H4 (cell line): Measurements from ENCODE around the gene ACKR4. TPM values are rescaled to one million over a fixed set of nuclear protein-coding genes. Genes with fewer than 3 reads are reported as not detected.
"Not testable (repeated sequence)": the region's sequence is repeated elsewhere in the genome, so short reads cannot be mapped to it uniquely, and the experiment has no call there.

Source experiments
- DNase-seq: peaks from one replicate; pipeline ENCODE4 v3.0.0-alpha.2; 2015; ENCODE audit warnings: low spot score
- total RNA-seq: library from RNA; depleted of rRNA; stranded (reverse); fragments of >200 nt; shearing (Covaris generic); gene quantifications from 2 replicates; pipeline ENCODE4 v1.2.3, GENCODE V29; 2014; rRNA removed

The ACKR4 gene
- total RNA-seq, result not detected in 2 replicates

DNA sequence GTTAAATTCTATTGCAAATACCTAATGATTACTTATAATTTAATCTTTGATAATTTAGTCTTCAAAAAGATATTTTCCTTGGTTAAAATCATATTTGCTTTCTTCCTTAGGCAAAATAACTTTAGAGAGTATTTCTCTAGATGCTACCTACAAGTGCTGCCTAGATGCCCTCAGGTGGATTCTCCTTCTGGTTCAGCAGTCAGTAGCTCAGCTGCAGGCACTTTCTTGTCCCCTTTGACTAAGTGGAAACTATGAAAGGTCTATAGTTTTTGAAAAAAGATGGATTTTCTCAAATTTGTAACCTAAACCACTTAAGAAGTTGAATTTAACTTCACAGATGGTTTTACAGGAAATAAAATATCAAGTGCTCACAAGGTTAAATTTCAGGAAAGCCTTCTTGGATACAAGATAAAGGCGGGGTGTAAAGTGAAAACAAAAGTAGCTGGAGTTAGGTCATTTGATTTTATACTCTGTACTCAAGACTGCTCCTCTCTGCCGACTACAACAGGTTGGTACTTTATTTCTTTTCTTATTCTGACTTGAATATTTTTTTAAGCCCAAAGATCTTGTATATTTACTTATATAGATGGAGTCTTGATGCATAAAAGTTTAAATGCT, at the start of gene ACKR4:
Gene ACKR4 (plus strand): TSS at position 455 of the 618 bp plus-strand sequence. CDS start 3,128 bp downstream, outside the sequence.
- DNase-seq, result no peak

DNA sequence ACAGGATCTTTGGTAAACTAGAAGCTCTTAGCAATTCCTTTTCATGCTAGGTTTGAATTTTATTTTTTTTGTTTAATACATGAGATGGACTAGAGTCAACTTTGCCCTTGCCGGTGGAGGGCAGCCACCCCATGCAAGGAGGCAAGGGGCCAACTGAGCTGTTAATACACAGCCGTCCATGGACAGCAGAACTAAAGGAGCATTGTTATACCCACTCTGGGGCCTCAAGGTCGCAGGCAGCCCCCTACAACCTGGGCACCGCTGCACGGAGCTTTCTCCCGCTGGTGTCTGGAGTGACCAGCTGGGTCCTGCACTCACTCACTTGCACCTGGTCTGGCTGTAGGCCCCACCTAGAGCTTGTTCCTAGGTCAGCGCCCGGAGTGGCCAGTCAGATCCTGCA, 47.9 kb upstream of the ACKR4 start:
- DNase-seq, result no peak

DNA sequence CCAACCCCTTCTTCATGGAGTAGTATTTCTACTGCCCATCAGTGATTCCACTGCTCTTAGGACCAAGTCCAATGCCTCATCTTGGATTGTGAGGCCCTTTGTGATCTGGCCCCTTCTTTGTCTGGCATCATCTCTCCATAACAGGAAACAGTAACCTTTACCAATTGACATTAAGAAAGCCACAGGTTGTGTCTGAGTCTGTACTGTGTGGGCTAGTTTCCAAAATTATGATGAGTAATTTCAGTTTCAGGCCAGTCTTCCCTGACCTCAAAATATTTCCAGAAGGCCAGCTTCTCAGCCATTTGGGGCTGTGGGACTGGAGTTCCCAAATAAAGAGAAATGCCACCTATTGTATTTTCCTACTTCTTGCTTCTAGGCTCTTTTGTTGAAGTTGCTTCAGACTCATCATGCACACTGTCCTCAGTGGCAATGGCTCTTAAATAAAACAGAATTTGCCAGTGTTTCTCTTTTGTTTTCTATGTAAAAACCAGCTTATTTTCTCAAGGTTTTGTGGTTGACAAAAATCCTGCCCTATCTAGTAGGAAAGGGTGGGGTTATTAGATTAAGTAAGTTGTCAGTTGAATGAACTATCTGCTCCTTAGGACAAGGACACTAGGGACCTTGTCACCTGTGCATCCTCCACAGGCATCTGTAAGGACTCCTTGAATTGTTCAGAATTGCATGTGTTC, 47.0 kb upstream of the ACKR4 start:
- no peak for DNase-seq

DNA sequence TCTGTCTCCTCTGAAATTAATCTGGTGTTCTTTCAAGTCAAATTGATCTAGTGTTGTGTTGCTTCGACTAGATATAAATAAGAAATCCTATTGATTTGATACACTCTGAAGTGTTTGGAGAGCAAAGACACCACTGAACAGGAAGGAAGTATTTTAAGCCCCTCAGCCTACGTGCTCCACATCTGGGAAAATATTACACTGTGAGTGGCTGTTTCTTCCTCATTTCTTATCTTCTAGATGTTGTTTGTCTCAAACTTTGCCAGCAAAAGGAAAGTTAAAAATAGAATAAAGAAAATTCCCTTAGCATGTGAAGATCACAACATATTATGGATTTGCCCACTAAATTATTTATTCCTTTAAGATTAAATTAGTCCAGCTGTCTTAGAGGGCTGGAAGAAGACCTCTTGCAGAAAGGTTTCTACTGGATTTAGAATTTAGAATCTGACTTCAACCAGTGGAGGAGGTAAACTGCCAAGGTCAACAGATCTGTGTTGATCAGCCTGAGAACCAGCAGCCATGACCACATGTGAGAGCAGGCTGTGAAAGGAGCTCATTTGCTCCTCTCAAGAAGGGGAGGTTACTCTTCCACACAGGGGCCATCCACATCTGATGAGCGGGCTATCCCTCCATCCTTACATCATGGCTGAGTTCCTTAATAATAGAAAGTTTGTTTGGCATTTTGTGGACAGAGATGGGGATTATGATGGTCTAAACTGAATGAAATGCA, 46.3 kb upstream of the ACKR4 start:
- no peak for DNase-seq

DNA sequence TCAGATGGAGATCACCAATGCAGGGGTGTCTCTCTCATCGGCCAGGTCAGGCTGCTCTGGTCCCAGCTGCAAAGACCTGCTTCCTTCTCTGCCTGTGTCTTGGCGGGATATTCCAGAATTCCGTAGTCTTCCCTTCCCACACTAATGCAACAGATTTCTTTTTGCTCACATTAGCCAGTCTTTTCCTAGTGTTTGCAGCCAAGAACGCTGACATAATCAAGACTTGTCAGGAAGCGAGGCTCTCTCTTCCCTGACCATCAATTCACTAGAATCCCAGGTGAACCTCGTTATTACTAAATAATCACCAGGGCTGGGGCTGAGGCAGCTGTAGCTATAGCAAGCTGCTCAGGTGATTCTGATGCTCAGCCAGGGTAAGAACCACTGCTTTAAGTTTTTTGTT, 43.2 kb upstream of the ACKR4 start:
- DNase-seq, result no peak

DNA sequence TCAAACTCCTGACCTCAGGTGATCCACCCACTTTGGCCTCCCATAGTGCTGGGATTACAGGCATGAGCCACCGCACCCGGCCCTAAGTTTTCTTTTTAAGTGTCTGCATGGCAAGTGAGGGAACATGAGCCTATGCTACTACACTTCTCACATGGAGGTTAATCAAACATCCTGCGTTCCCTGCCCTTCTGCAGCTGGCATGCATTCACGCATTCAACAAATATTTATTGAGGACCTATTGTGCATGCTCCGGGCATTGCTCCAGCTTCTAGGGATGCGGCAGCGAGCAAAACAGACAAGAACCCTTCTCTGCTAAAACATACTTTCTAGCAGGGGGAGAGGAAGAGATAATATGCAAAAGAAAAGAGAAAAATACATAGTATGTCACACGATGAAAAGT, 42.6 kb upstream of the ACKR4 start:
- no peak for DNase-seq

DNA sequence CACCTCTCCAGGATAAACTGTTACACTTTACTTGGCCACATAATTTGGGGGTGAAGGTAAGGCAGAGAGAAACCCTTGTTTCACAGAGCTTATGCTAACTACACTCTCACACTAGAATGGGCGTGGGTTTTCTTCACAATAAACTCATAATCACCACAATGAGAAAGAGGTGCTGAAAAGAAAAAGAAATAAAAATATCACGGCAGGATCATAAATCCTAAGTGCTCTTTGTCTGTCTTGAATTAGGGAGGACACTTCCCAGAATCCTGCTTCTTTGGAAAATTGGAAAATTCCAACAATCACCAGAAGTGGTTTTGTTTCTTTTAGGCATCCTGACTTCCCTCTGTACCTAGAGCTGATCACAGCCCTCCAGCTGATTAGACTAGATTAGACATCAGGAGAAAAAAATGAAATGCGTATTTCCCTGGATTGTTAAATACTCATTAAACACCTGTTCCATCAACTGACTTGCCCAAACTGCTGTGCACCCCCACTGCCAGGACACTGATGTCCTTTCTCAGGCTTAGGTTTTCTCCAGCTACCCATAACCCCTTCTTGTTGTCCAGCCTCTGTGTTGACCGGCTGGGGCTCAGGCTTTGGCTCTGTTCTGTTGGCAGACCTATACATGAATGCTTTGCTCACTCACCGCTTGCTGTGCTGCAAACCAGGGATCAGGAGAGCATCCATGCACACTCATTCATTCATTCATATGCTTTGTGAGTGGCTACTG, 41.6 kb upstream of the ACKR4 start:
- no peak for DNase-seq

DNA sequence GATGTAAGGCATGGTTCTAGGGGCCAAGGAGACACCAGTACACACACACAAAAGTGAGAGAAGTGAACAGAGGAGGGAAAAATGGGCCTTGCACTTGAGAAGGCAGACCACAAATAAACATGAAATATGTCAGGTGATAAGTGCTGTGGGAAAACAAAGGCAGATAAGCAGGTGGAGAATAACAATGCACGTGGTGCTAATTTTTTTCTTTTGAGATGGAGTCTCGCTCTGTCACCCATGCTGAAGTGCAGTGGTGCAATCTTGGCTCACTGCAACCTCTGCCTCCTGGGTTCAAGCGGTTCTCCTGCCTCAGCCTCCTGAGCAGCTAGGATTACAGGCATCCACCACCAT, 41.1 kb upstream of the ACKR4 start:
- not testable (repeated sequence) for DNase-seq

DNA sequence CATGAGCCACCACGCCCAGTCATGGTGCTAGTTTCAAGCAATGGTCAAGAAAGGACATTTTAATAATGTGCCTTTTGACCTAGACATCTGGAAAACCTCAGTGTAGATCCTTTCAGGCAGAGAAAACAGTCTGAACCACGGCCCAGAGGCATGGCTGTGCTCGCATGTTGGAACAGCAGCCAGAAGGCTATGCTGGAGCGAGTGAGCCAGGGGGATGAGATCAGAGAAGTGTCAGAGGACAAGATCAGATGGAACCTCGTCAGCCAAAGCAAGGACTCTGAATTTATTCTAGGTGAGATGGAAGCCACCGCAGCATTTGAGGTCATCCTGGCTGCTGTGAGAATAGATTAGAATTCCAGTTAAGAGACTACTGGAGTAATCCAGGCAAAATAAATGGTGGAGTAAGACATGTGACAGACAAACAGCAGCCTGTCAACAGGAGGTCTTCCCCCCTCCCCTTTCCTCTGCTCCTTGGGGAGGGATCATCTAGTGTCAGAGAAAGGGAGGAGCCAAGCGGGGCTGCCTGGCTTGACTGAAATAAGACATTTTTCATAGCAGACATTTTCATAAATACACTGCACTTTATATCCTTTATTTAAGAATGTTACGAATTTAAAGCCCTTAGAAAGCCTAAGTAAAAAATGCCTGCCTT, 40.4 kb upstream of the ACKR4 start:
- no peak for DNase-seq

DNA sequence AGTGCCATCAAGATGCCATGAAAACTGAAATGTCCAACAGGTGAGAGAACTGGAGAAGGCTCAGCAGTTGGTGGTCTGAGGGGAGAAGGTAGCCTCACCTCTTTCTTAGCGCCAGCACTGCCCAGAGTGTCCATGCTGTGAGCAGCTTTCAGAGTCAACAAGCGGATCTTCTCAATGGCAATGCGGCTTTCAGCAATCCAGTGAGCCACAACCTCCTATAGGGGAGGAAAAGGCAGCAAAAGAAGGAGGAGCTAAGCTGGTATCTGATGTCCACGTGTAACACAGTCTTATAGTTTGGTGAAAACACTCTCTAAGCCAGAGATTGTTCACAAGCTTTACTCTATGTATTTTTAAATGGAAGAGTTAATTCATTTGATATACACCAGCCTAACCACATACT, 36.1 kb upstream of the ACKR4 start:
- no peak for DNase-seq

DNA sequence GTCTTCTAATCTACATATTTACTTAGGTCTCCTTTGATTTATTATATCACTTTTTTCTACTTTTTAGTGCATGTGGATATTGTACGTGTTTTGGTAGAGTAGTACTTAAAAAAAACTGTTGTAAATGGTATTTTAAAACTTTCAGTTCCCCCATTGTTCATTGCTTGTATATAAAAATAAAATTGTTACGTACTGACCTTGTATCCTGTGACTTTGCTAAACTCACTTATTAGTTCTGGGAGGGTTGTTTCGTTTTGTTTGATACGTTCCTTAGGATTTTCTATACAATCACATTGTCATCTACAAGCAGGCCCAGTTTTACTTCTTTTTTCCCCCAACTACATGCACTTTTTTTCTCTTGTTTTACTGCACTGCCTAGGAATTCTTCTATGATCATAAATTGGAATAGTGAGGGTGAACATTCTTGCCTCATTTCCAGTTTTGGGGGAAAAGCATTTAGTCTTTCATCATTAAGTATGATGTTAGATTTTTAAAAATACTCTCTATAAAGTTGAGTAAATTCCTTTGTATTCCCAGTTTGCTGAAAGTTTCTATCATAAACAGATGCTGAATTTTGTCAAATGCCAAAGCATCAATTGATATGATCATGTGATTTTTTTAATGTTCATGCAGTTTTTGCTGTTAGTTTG, 33.5 kb upstream of the ACKR4 start:
- no peak for DNase-seq

DNA sequence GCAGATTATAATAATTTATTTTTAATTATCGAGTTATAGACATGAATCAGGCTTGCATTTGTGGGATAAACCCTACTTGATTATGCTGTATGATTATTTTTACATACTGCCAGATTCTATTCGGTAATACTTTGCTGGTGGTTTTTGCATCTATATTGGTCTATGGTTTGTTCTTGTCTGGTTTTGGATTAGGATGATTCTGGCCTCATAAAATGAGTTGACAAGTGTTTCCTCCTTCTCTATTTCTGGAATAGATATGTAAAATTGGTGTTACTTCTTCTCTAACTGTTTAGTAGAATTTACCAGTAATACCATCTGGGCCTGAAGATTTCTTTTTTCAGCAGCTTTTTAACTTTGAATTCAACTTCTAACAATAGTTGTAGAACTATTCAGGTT, 33.0 kb upstream of the ACKR4 start:
- DNase-seq, result no peak

DNA sequence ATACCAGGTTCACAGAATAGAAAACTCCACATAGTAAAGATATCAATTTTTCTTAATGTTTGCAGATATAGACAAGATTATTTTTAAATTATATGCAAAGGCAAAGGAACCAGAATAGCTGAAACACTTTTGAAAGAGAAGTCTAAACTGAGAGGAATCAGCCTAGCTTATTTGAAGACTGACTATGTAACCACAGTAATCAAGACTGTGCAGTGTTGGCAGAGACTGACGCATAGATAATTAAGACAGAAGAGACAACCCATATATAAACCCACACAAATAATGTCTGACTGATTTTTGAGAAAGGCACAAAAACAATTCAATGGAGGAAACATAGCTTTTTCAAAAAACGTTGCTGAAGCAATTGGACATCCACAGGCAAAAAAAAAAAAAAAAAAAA, 28.6 kb upstream of the ACKR4 start:
- no peak for DNase-seq

DNA sequence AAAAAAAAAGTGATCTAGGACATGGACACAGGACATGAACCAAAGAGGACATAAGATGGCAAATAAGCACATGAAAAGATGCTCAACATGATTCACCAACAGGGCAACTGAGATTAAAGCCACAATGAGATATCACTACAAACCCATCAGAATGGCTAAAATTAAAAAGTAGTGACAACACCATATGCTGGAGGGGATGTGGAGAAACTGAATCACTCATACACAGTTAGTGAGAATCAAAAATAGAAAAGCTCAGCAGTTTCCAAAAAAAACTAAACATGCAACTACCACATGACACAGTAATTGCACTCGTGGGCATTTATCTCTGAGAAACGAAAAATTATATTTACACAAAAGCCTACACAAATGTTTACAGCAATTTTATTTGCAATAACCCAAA, 27.9 kb upstream of the ACKR4 start:
- no peak for DNase-seq

DNA sequence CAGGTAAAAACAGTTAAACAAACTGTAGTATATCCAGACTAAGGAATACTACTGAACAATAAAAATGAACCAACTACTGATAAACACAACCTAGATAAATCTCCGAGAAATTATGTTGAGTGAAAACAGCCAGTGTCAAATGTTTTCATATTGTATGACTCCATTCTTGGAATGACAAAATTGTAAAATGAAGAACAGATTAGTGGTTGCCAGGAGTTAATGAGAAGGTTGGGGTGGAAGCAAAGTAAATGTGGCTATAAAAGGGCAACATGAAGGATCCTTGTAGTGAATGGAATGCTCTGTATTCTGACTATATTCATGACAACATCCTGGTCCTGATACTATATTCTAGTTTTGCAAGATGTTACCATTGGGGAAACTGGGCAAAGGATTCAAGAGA, 27.5 kb upstream of the ACKR4 start:
- DNase-seq, result no peak

DNA sequence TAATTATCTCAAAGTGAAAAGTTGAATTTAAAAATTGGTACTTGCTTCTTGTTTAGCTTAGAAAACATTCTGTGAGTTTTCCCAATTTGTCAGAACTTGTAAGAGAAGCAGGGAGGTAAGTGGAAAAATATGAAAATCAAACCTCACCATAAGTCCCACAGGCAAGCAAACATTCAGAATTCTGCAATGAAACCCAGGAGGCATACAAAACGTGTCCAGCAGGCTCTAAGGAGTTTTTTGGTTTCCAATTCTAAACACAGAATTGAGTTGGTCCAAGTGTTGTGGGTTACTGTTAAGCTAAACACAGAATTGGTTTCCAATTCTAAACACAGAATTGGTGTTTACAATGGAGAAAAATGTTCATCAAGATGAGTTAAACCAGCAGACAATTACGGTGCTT, 27.1 kb upstream of the ACKR4 start:
- no peak for DNase-seq

DNA sequence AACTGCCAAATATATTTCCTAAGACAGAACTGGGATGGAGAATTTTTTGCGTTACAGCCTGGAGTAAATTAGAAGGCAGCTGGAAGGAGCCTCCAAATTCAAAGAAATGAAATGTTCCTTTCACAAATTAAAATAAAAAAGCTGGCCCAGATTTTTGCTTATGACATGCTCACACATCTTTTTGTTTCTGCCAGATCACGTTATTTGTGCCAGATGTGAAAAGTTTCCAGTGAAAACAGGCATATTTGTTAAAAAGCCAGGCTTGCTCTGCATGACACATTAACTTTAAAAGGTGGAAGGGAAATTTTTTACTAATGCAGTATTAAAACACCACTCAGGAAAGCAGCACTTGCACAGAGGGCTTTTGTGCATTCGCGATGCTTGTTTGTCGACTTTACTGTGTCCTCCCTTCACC, 23.3 kb upstream of the ACKR4 start:
- no peak for DNase-seq

DNA sequence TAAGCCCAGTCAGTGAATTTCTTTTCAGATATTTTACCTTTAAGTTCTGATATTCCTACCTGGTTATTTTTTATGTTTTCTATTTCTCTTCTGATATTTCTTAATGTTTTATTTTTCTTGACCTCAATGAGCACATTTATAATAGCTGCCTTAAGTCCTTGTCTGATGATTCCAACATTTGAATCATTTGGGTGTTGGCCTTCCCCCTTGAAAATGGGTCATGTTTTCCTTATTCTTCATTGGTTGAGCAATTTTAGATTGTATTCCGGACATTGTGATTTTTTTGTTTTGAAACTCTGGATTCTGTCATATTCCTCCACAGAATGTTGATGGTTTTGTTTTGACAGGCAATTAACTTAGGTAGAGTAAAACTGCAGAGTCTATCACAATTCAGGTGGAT, 9.7 kb upstream of the ACKR4 start:
- no peak for DNase-seq

DNA sequence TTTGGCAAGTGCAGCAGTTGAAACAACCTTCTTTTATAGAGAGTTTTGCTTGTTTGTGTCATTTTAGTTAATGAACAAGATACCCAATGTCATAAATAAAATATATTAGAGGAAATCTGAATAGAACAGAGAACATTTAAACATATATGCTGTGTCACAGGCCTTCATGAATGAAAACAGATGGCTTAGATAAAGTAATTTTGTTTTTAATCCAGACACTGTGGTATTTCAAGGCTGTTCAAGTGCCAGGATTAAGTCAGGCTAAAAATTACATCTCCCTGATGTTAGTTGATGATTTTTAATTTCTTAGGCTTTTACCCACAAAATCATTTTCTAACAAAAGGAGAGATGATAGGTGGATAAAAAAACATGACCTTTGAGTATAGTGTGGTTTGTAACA, 4.9 kb upstream of the ACKR4 start:
- no peak for DNase-seq

DNA sequence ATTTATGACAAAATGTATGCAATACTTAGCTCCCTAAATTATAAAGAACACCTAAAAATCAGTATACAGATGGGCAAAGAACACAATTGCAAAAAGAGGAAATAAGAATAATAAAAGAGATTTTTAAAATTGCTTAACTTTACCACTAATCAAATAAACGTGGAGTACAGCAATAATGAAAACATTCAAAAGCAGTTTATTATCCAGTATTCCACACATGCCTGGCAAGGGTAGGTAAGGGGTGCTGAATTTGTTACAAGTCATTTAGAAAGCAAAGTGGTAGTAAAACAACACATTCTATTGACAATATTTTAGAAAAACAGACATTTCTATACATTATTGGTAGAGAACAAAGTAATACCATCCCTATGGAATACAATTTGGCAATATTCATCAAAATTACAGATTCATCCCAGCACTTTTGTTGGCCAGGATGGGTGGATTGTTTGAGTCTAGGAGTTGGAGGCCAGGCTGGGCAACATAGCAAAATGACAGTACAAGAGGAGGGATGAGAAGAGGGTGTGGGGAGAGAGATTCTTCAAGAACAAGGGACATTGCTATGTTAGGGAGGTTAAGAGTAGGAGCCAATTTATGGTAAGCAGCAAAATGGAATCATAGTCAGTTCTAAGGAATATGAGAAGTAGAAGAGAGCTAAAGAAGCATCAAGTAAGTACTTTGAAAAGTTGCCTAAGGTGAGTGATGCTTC, 3.7 kb upstream of the ACKR4 start:
- DNase-seq, result no peak

DNA sequence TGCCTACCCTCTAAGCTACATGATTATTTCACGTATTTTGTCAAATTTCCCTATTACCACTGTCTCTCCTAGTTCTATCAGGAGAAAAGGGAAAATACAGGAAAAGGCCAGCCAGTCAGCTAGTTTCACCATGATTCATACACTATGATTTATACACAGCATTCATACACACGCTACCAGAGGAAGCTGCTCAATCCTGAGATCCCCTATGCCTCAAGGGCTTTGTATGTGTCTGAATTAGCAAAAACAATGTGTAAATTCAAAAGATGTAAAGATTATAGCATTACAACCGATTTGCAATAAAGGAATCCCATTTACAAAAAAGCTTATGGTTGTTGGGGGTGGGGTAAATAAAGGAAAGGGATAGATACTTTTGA, 3.1 kb upstream of the ACKR4 start:
- peak; percentile 34 for DNase-seq
